HG02885 (cell line): Measurements from ENCODE around the gene TPTE2.
A peak's percentile ranks its signal among the peaks of the same experiment; 100 is the strongest.
"Not testable (repeated sequence)": the region's sequence is repeated elsewhere in the genome, so short reads cannot be mapped to it uniquely, and the experiment has no call there.

Experiments used
- ATAC-seq: cut with Tn5 transposase; IDR thresholded peaks from one replicate; pipeline ENCODE4 v1.9.1; 2021; ENCODE audit warnings: mild to moderate bottlenecking; ENCODE audit not compliant: unreplicated experiment, poor library complexity

The TPTE2 gene

DNA sequence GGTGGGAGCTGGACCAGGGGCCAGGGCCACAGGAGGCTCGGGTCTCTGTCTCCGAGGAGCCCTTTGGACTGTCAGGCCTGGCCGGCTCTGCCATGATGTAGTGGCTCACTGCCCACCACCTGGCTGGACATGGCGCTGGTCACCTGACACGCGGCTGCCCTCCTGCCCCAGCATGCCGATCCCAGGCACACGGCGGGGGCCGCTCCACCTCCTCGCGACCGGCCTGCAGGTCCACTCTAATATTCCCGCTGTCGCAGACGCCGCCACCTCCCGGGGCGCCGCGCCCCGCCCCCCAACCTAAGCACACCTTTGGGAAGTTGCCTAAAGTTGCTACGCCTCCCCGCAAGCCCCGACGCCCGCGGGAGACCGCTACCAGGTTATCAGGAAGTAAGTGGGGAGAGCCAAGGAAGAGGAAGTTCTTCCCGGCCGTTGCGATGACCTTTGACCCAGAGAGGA lies at the start of gene TPTE2:
TPTE2 (minus strand) TSS at position 406 of the 456 bp plus-strand sequence. CDS start 58,298 bp downstream, outside the sequence.
- not testable (repeated sequence) for ATAC-seq

DNA sequence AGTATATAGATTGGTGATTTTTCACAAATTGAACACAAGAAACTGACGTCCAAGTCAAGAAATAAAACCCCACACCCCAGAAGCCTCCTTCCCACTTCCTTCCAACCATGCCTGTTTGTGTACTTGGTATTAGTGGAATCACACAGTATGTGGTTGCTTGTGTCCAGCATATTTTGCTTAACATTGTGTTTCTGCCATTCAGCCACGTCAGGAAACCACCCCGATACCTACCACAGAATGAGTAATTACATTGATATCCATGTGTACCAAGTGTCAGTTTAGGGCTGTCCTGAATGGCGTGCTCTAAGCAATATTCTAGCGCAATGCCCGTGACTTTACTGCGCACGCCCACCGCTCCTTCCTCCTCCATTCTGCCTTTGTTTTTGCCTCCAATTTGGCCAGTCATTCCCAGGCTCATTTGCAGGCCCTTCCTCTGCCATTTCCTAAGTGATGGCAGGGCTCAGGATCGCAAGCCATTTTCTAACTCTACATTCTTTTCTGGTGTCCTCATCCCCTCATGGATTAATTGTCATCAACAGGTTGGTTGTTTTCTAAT lies 46.3 kb upstream of the TPTE2 start:
- ATAC-seq = no peak

DNA sequence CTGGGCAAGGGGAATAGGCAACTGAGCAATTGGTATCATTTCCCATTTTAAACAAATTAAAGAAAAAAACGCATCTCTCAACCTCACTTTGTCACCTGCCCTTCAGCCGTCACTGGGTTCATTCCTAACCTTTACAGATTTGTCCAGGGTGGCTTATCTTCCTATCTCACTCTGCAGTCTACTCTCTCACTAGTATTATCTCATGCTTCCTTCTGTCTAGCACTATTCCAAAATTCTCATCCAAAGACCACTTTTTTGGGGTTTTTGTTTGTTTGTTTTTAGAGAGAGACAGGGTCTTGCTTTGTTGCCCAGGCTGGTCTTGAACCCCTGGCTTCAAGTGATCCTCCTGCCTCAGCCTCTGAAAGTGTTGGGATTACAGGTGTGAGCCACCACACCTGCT lies 45.4 kb upstream of the TPTE2 start:
- ATAC-seq = no peak

DNA sequence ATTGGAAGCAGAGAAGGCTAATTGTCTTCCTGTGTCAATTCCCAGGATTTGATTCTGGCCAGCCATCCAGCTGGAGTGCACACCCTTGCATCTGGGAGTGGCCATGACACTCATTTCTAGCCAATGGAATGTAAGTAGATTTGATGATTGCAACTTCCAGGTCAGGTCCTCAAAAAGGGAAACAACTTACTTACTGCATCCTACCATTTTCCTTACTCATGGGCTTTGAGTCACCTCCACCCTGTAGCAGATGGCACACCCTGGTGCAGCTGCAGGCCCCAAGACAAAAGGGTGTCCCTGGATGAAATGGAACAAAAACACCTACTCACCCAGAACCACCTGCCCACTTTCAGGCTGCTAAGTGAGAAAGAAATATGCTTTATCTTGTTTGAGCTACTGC lies 44.8 kb upstream of the TPTE2 start:
- no peak for ATAC-seq

DNA sequence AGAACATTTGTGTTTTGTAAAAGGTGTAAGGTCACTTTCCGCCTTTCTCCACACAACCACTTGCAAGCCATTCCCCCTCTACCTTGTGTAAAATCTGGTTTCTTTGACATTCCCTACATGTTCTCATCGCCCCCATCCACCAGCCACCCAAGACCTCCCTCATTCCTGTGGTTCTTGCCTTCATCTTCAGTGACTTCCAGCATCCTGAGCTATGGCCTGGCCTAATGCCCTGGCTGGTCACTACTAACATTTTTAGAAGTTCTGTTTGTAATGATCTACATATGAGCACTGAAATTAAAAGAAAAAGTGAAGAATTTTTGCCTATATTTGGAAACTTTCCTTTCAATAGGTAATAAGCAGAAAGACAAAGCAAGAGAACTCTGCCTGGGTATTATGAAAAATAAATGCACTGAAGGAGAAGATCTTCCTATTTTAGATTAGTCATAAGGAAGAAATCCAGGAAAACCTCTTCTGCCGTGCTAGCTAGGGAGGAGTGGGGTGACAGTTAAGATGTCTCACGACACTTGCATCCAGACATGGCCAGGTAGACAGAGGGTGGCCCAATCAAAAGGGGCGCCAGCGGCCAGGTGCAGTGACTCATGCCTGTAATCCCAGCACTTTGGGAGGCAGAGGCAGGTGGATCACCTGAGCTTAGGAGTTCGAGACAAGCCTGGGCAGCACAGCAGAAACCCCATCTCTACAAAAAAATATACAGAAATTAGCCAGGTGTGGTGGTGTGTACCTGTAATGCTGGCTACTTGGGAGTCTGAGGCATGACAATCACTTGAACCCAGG lies 44.0 kb upstream of the TPTE2 start:
- ATAC-seq = no peak

GRCh38 chr13:19604306-19604705 lies 43.0 kb upstream of the TPTE2 start:
- no peak for ATAC-seq

GRCh38 chr13:19601749-19602725 lies 40.7 kb upstream of the TPTE2 start:
- ATAC-seq = peak; percentile 87

GRCh38 chr13:19597523-19597922 lies 36.2 kb upstream of the TPTE2 start:
- no peak for ATAC-seq

- ATAC-seq = no peak
Measured at GRCh38 chr13:19596960-19597361, 35.6 kb upstream of the TPTE2 start.

DNA sequence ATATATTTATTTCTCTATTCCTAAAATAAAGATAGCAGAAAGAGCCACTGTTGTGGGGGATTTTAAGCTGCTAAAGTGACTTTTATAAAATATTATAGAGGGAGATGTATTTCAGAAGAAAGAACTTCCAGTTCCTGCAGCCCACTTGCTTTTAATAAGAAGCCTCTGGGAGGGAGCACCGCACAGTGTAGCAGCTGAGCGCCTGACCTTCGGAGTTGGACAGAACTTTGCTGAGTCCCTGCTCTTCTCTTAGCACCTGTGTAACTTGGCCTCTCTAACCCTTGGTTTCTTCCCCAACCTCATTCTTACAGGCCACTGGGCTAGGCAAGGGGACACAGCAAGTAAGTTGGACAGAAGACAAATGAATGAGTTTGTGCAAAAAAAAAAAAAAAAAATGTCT lies 34.8 kb upstream of the TPTE2 start:
- ATAC-seq = no peak

DNA sequence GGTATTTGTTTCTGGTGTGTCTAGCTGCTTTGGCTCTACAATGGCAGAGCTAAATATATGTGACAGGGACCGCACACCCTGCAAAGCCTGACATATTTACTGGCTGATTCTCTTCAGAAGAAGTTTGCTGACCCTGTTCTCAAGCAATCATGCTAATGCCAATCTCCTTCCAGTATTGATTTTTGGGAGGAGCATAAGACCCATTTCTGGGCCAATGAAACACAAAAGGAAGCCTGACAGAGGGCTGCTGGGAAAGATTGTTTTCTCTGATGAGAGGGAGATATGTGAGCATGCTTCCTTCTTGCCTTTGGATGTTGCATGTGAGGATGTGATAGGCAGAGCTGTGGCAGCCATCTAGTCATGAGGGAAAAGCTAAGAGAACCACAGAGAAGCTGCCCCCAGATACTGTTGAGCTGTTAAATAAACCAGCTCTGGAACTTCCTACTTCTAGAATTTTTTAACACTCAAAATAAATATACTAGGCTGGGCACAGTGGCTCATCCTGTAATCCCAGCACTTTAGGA lies 31.4 kb upstream of the TPTE2 start:
- ATAC-seq = no peak

DNA sequence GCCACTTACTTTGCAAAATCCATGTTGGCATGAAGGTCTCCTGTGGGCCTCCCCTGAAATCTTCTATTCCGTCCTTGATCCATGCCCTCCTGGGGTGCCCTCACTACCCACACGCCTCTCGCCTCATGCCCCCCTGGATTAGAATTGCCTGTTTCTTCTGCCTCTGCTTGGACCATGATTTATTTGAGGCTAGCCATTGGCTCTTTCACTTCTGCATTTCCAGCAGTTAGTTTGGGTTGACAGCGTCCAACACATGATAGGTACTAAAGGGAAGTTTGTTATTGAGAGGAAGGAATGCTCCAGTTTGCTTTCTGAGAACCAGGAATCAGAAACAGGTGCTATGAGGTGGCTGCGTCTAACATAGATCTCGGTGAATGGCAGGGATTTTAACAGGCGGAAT lies 30.5 kb upstream of the TPTE2 start:
- no peak for ATAC-seq

GRCh38 chr13:19590423-19590822 lies 29.1 kb upstream of the TPTE2 start:
- no peak for ATAC-seq

DNA sequence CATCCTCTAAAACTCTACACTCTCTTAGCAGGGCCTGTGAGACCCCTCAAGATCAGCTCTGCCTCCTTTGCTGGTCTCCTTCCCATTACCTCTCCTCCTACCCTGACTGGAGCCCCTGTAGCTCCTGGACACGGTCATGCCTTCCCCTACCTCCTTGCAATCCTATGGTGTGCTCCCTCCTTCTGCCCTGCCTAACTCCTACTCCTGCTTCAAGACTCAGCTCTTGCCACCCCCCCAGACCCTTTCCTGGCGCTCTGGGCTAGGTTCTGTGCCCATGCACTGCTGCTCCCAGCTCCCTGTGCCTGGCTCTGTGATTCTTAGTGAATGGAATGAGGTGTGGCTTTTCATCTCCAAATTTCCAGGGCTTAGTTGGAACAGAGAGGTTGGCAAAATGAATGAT lies 28.0 kb upstream of the TPTE2 start:
- ATAC-seq = no peak

DNA sequence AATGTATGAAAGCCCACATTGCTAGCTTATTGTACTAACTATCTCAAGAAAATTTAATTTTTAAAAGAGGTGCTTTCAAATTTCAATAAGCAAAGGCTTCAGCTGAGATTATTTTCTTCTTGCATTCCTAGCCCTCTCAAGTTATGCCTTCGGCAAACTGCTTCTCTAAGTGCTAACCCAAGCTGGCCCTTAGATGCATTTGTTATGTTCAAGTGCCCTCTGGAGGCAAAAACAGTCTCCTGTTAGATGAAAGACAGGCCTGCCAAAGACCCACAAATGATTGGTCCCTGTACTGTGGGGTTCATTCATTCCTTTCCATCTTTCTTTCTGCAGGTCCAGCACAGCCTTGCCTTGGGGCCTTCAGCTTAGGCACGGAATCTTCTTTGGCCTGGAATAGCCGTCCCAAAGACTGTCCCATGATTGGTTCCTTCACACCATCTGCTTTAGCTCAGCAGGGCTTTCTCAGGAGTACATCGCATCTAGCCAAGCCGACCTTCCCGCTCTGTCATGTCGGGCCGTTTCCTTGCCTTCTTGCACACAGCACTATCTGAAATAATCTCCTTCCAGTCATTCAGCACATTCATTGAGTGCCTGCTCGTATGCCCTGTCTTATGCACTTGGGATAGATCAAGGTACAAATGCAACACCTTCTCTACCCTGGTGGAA lies 26.4 kb upstream of the TPTE2 start:
- ATAC-seq = peak; percentile 83

DNA sequence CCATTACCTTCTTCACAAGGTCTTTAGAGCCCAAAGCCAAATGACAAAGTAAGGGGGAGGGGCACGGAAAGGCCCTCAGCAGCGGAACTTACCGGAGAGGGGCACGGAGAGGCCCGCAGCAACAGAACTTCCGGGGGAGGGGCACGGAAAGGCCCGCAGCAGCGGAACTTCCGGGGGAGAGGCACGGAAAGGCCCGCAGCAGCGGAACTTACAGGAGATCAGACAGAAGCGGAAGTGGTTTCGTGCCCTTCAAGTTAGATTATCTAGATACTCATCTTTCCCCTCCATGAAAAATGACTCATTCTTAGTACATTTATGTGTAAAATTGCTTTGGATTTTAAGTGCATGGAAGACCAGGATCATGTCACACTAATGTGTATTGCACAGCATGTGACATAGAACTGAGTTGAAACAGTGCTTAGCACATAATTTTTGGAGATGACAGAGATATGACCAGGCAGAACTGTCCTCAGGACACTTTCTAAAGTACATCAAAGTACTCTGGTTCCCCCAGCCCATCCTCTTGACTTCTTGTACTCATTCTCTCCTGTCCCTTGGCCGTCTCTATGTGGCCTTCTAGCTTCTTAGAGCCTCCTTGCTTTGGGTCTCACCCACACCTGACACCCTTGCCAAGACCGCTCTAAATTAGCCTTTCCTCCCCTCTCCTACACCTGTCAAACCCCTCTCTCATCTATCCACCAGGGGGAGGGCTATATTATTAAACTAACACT lies 25.7 kb upstream of the TPTE2 start:
- ATAC-seq = peak; percentile 73

GRCh38 chr13:19581675-19582074 lies 20.3 kb upstream of the TPTE2 start:
- peak; percentile 80 for ATAC-seq

DNA sequence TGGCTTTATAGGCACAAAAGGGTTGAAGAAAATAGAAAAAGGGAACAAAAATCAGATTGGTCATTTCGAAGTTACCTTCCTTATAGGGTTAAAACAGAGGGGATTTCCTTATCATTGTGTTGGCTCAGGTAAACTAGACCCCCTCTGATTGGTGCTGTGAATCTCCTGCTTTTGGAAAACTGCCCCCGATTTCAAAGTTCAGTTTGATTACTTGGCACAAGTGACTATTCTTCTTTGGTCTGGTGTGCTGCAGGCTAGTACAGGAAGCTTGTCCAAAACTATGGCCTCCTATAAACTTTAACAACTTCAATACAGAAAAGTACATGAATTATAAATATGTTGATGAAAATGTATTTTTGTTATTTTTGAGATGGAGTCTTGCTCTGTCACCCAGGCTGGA lies 13.9 kb upstream of the TPTE2 start:
- ATAC-seq = no peak

GRCh38 chr13:19573120-19573716 lies 11.9 kb upstream of the TPTE2 start:
- ATAC-seq = peak; percentile 36
